8988T (cell line): ENCODE results near the gene ERC2.

Source experiments
- DNase-seq: peaks from one replicate; pipeline ENCODE4 v3.0.0; 2011

The ERC2 gene

GRCh38 chr3:55965776-55966175, 502.5 kb downstream of the ERC2 start:
- no peak for DNase-seq

DNA sequence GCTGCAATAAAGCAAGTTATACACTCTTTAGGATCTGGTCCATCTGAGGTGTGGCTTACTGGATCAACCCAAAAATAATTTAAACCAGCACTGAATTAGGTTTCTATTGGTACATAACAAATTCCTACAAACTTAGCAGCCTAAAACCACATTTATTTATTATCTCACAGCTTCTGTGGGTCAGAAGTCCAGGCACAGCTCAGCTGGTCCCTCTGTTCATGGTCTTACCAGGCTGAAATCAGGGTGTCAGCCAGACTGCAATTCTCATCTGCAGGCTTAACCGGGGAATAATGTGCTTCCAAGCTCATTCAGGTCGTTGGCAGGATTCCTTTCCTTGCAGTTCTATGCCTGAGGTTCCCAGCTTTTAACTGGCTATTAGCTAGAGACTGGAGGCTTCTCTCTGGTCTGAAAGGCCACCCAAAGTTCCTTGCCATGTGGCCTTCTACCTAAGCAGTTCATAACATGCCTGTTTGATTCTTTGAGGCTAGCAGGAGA, 503.7 kb downstream of the ERC2 start:
- no peak for DNase-seq

GRCh38 chr3:55963601-55964000, 504.7 kb downstream of the ERC2 start:
- no peak for DNase-seq

DNA sequence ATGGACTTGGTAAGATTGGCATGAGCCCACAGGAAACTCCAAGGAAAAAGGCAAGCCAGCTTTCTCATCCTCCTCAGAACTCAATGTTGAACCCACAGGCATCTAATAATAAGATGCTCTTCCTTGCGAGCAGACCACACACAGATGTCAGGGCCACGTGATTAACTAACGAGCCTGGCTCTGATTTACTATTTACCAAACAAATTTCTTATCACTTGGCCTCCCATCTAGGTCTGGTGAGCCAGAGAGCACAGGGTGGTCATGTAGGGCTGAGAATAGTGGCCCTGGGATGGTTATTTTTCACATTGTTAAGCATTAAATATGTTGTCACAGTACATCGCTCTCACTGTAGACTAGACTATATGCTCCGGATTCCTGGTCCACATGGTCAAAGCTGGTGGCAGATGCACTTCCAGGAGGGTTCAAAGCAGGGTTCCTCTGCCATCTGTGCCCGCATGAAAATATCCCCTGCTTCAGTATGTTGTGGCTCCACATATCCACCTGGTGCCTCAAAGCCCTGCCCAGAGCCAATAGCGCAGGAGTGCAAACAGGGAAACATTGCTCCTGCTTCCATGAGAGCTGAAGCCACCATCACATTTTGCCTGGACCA, 508.7 kb downstream of the ERC2 start:
- no peak for DNase-seq

DNA sequence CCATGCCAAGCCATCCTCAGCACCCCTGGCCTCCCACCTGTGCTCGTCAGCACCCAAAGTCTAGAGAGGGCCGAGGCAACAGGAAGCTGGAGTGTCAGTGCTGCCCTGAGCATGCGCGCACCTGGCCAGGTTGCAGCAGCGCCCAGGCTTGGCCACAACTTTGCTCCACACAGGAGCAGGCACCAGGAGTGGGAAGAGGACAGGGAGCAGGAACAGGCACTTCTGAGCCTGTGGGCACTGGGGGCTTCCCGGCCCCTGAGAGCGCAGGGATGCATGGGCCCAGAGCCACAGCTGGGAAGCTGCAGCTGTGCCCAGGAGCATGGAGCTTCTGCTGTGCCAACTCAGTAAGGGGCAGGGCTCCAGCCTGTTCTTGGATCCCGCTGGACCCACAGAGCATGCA, 509.7 kb downstream of the ERC2 start:
- DNase-seq, result no peak

DNA sequence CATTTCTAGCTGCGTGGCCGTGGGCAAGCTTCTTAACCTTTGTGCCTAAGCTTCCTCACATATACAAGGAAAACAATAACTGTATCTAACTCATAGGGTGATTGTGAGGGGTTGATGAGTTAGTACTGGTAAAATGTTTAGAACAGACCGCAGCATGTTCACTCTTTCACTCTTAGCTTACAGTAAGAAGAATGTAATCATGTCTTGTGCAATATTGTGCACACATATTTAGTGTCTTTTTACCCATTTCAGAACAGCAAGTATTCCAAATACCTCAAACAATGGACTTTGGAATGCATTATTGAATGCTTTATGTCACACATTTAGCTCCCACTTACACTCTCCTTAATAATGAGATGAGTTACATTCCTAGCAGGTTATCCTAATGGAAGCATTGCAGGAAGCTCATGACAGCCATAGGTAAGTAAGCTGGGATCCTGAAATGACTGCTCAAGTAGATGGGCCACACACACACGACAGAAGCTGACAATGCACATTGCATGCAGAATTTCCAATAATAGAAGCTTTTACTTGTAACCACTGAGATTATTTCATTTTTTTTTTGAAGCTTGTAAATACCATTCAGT, 512.3 kb downstream of the ERC2 start:
- DNase-seq, result no peak

GRCh38 chr3:55951388-55951787, 516.9 kb downstream of the ERC2 start:
- no peak for DNase-seq

DNA sequence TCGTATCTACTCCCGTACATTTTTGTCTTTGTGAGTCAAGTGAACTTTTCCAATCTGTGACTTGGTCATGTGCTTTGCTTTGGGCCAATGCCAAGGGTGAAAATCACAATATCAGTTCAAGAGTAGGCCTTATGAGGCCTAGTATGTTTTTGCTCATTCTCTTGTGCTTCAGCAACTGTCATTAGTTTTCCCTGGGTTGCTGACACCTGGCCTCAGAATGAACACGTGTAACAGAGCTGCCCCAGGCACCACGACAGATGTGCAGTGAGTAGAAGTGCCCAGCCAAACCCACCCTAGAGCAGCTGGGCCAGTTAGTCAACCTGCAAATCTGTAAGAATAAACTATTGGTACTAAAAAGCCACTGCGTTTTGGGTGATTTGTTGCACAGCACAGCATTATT, 520.9 kb downstream of the ERC2 start:
- DNase-seq, result no peak

- no peak for DNase-seq
These were observed 521.6 kb downstream of the ERC2 start for GRCh38 chr3:55946574-55947160.

DNA sequence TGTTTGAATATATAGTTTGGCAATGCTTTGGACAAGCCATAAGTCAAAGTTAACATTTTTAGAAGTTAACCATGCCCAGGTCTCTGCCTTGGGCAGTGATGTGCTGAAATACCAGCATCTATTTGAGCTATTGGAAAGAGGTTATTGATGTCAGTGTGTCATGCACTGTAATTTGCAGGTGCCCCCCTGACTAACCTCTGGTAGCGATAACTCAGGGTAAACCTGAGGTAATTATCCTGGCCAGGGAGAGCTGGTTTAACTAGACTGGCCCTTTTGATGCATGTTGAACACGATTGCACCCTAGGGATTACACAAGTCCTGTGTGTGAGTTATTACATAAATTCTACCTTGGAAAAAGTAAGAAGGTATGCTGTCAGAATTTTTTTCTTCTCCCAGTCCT, 525.4 kb downstream of the ERC2 start:
- no peak for DNase-seq

DNA sequence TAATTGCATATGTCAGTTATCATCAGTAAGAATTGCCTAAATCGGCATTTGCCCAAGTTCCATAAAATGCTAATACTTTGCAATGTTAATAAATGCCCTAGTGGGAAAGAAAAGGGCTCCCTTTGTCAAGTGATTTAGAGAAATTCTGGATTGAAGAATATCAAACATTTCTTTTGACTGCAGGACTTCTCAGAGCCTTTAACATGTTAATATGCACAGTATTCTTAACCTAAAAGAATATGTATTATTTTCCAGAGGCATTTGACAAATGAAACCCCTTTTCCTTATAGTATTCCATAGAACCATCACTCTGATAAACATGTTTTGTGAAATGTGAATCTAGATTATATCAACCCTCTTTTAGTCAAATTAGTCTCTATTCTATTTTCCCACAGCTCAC, 529.0 kb downstream of the ERC2 start:
- DNase-seq, result no peak

GRCh38 chr3:55937301-55937700, 531.0 kb downstream of the ERC2 start:
- no peak for DNase-seq

- DNase-seq, result no peak
These were observed 531.7 kb downstream of the ERC2 start for GRCh38 chr3:55936549-55937052.

- DNase-seq, result no peak
These were observed 533.0 kb downstream of the ERC2 start for GRCh38 chr3:55935241-55935640.

- no peak for DNase-seq
These were observed 533.5 kb downstream of the ERC2 start for GRCh38 chr3:55934771-55935170.

DNA sequence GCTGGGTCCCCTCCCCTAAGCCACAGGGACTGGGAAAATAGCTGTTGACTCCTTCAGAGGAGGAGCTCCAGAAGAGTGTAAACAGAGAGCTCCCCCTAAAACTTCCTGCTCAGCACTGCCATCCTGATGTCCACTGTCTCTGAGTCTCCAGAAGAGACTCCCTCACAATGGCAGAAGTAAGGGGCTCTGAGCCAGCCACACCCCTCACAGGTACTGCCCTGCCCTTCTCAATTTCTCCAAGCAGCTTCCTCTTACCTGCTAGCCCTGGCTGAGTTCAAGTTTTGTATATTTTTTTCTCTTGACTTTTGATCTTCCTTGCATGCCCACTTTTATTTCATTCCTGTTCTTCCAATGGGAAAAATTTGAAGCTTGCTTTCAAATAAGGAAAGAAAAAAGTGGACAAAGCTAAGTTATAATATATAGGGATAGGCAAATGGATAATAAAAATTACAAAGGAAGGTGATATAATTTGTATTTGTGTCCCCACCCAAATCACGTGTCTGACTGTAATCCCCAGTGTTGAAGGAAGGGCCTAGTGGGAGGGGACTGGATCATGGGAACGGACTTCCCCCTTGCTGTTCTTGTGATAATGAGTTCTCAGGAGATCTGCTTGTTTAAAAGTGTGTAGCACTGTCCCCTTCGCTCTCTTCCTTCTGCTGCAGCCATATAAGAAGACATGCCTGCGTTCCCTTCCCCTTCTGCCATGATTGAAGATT, 539.0 kb downstream of the ERC2 start:
- no peak for DNase-seq

DNA sequence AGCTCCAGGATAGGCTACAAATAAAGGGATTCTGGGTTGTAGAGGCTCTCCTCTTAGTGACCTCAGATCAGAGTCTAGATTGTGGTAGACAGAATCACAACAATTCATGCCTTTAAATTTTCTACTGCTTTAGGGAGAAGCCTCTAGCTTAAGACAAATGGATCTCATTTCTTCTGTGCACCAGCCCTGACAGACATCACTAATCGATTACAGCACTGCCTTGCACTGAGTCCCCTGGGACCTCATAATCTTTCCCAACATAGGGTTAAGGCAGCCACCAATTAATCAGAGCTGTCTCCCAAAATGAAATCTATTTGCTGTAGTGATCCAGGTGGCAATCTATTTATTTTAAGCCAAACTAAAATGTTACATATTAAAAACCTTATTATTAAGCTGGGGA, 544.6 kb downstream of the ERC2 start:
- no peak for DNase-seq

- no peak for DNase-seq
These were observed 545.1 kb downstream of the ERC2 start for GRCh38 chr3:55923207-55923606.

DNA sequence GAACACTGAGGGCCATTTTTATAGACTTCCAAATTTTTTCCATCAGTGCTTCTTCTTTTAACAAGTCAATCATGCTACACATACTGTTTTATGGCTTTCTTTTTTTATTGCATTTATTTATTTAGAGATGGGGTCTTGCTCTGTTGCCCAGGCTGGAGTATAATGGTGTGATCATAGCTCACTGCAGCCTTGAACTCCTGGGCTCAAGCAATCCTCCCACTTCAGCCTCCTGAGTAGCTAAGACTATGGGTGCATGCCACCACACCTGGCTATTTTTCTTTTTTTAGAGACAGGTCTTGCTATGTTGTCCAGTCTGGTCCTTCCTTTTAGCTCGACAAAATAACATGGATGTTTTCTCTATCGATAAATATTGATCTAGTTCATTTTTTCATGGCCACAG, 555.4 kb downstream of the ERC2 start:
- DNase-seq, result no peak

GRCh38 chr3:55911266-55911665, 557.0 kb downstream of the ERC2 start:
- DNase-seq, result no peak

DNA sequence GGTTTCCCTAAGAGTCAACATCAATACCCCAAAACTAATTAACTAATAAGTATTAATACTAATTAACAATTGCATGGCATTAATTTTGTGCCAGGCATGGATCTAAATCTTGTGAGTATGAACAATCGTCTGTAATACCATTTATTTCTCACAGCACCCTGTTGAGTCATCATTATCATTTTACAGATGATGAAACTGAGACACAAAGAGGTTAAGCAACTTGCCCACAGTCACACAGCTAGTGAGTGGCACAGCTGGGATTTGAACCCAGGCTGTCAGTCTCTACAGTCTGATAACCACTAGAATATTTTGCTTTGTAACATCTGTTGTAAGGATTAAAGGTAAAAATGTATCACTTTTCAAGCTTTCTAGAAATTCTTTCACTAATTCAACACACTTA, 557.7 kb downstream of the ERC2 start:
- no peak for DNase-seq

DNA sequence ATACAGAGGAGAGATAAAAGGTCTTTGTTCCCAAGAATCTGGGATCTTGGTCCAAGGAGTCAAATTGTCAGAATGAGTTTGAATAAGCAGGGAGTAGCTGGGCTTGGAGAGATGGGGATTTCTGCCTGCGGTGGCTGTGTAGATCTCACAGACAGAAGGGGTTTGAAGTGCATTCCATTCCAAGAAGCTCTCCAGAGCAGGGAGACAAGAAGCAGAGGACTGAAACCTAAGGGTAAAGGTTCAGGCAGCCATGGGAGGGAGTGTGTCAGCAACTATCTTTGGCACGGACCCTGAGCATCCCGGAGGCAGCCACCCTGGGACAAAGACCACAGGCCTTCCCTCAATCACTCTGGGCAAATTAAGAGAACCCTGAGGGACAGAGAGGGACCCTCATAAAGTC, 558.9 kb downstream of the ERC2 start:
- no peak for DNase-seq

DNA sequence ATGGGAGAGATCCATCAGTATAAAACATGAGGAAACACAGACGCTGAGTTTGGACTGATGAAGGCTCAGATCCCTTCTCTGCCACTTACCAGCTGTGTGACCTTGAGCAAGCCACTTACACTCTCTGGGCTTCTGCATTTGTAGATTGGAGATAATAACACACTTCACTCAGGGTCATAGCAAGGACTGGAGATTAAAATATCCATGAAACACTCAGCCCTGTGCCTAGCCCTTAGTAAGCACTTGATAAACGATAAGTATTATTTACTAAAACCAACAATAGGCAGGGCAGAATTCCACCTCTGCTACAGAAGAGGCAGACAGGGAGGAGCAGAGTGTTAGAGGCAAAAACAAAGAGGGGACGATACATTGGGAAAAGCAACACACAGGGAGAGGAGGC, 560.7 kb downstream of the ERC2 start:
- no peak for DNase-seq

- DNase-seq, result no peak
These were observed 561.4 kb downstream of the ERC2 start for GRCh38 chr3:55906896-55907295.
